NCI-H345 treated with DMSO at 0.1 percent for 48 hours (cell line): ENCODE data around the gene LRP10.
A peak's percentile ranks its signal among the peaks of the same experiment; 100 is the strongest.
"Not testable (repeated sequence)": the region's sequence is repeated elsewhere in the genome, so short reads cannot be mapped to it uniquely, and the experiment has no call there.

ENCODE experiments used
- DNase-seq: peaks from one replicate; lab custom pipeline; 2025; ENCODE audit not compliant: unreplicated experiment; lab: John Stamatoyannopoulos, UW

Gene LRP10

DNA sequence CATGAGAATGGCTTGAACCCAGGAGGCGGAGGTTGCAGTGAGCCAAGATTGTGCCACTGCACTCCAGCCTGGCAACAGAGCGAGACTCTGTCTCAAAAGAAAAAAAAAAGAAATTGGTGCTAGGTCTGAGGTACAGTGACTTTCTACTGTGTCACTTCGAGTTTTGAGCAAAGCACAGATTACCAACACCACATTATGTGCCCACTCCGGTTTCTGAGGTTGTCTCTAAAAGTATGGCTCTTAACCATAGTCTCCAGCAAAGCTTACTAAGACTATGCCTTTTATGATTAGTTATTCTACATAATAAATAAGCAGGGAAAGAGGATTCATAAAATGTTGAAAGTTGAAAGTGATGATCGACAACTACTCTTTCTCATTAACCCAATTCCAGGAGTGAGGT is 39.4 kb downstream of the LRP10 start:
- DNase-seq = no peak

GRCh38 chr14:22914836-22915235 is 43.3 kb downstream of the LRP10 start:
- not testable (repeated sequence) for DNase-seq

- DNase-seq = no peak
Observed at GRCh38 chr14:22915886-22916521, 44.5 kb downstream of the LRP10 start.

DNA sequence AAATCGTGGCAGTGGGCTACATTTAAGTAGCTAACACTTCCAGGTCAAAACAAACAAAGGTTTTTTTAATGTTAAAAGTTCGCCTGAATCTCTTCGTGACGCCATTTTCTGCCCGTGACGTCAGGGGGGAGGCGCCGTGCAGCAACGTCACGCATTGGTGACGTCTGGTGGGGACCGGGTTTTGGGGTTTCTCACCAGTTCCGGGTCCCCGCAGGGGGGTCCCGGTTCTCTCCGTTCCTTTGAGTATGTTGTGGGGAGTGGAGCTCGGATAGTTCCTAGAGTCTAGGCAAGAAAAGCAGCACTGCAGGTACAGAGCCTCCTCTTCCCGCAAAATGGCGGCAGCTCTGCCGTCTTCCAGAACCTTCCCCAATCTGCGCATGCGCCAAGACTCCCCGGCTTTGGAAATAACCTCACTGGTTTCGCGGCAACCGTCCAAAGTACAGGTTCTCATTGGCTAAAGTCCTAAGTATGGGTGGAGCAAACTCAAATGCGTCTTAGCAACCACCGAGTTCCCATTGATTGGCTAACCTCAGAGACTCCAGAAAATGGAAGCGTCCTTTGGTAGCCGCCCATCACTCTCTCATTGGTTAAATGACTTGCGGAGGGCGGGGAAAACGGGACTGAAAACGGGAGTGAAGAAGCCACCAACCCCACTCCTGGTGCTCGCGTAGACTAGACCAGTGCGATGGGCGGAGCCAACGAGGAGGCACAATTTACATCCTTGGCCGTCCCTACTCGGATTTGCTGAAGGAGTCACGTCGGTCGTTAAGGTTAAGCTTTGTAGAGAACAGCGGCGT is 47.5 kb downstream of the LRP10 start, which contains the start of gene RBM23:
Gene RBM23 (minus strand): TSS at position 346 of the 797 bp plus-strand sequence.
- peak; percentile 100 for DNase-seq

GRCh38 chr14:22919601-22919921 is 48.0 kb downstream of the LRP10 start:
- DNase-seq = no peak

DNA sequence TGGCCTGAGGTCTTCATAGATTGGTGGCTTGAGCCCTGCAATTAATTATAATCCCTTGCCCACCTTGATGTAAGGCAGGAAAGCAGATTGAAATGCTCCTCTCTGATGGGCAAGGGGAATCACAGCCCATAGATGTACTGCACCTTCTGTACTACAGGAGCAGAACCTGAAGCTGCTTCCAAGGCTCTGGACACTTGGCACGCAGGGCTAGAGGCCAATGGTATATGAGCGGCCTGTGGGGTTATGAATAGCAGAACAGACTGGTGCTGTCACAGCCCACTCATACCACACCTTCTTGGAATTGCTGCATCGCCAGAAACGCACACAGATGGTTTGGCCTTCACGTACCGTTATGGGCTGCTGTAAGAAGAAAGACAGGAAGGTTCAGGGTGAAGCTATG is 49.2 kb downstream of the LRP10 start:
- no peak for DNase-seq

DNA sequence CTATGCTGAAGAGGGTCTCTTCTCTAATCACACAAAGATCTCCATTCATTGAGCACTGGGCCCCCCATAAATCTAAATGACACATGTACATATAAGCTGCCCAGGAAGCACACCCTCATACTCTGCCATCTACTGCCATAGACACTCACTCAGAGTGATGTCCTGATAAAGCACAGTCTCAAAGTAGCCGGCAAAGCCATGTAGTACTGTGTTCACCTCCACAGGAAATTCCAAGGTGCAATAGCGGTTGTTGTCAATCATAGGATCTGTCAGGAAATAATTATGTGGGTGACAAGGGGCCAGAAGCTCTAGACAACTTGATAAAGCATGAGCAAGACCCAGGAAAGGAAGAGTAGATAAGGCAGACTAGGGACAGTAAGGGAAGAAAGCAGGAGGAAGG is 50.8 kb downstream of the LRP10 start:
- no peak for DNase-seq

- DNase-seq = no peak
Observed at GRCh38 chr14:22923746-22924145, 52.2 kb downstream of the LRP10 start.

- DNase-seq = no peak
Observed at GRCh38 chr14:22925513-22925912, 54.0 kb downstream of the LRP10 start.

GRCh38 chr14:22926316-22926715 is 54.8 kb downstream of the LRP10 start:
- DNase-seq = no peak

DNA sequence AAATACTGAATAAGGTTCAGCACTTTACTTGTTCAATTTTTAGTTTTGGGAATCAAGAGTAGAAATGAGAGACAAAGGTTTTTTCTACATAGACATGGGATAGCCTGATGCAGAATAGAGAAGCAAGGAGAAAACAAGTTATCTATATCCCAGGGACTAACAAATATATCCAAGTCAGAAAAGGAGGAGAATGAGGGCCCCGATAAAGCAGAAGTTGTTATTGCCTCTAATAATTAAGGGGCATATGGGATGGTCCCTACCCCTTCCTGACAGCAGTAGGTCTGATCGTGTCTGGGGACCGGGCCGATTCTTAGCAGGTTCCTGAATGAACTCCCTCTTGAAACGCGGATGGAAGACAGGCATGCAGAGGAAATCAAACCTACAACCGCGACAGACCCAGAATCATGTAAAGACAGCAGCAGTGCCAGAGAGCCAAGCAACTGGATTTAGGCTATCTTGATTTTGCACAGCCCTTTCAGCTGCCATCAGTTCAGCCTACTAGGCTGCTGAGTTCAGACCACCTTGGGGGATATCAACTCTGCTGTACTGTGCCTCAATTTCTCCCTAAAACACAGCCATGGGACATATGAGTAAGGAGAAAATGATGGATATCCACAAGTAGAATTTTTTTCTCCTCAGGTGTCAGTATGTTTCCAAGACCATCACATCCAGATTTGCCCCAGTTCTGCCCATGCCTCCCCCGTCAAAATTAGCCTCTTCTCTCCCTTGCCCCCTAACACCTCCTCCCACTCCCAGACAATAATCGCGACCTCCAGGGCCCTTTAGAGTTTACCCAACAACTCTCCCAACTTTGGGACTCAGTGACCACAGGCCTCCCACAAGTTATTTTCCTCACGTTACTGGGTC is 56.9 kb downstream of the LRP10 start:
- no peak for DNase-seq

DNA sequence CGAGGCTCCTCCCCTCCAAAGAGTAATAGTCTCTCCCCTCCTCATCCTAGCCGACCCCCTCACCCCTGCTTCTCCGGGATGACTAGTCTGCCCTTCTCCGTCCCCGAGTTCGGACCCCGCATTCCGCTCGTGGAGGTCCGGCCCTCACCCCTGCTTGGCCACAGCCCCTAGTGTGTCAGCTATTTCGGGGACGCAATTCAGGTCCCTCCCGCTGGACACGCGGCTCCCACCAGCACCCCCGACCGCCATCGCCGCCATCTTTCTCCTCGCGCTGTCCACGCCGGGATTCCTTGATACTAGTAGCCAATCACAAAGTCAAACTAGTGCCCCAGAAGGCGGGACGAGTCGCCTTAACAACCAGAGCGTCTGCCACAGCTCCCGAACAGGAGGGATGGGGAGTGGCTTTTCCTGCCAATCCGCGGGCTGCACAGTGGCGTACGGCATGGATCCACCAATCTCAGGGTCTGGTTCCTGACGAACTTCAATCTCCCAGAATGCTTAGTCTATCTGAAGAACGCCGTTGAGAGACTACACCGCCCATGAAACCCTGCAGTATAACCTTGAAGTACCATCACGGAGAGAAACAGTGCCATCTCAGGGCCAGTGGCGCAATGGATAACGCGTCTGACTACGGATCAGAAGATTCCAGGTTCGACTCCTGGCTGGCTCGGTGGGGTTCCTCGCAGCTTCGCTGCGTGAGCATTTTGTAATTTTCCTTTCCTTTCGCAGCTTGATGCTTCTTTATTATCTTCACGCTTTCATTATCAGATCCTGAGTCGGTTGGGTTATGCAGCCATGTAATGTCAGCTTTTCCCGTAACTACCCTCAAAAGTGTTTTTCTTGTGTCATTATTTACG is 57.8 kb downstream of the LRP10 start, which contains the start of gene PRMT5:
Gene PRMT5 (minus strand): TSS at position 273 of the 857 bp plus-strand sequence. CDS start 15 bp downstream, at position 258.
- DNase-seq = peak; percentile 99

- DNase-seq = no peak
Observed at GRCh38 chr14:22929961-22930364, 58.4 kb downstream of the LRP10 start.
